ENCODE measurements around the gene OSBPL7.

The OSBPL7 gene

GRCh38 chr17:47822785-47823184 is 1.2 kb upstream of the OSBPL7 start:
- no peak for DNase-seq

- DNase-seq: no peak
Observed at GRCh38 chr17:47821031-47821423, 567 bp downstream of the OSBPL7 start.

- DNase-seq: no peak
Observed at GRCh38 chr17:47820033-47820789, 1.4 kb downstream of the OSBPL7 start.

DNA sequence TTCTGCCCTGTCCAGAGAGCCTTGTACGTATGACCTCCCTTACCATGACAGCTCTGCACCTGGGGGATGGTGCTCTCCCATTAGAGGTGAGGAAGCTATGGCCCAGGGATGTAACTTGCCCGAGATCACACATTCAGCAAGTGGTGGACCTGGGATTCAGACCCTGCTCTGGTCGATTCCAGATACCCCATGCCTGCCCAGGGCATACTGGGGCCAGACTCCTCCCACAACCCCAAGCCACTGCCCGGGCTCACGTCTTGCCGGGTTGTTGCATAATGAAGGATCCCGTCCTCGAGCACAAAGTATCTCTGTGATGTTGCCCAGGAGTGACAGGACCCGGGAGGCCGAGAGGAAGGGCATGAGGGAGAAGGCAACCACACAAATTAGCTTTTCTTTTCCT is 2.1 kb downstream of the OSBPL7 start:
- DNase-seq: no peak

GRCh38 chr17:47818002-47818695 is 3.4 kb downstream of the OSBPL7 start:
- no peak for DNase-seq

DNA sequence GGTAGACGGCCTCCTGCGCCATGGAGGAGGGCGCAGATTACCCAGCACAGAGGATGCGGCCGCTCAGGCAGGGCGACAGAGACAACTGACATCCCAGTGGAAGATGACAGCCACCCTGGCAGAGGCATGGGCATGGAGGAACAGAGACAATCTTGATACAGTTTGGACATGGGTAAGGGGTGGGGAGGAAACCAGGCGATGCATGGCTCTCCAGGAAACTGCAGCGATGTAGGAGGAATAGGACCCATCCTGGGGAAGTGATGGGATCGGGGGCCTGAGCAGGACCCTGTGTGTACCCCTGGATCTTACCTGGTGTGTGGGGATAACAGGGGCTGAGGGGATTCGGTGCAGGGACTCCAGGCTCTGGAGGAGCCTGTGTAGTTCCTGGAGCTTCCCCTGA is 4.6 kb downstream of the OSBPL7 start:
- no peak for DNase-seq

- DNase-seq: no peak
Observed at GRCh38 chr17:47816111-47816735, 5.4 kb downstream of the OSBPL7 start.

DNA sequence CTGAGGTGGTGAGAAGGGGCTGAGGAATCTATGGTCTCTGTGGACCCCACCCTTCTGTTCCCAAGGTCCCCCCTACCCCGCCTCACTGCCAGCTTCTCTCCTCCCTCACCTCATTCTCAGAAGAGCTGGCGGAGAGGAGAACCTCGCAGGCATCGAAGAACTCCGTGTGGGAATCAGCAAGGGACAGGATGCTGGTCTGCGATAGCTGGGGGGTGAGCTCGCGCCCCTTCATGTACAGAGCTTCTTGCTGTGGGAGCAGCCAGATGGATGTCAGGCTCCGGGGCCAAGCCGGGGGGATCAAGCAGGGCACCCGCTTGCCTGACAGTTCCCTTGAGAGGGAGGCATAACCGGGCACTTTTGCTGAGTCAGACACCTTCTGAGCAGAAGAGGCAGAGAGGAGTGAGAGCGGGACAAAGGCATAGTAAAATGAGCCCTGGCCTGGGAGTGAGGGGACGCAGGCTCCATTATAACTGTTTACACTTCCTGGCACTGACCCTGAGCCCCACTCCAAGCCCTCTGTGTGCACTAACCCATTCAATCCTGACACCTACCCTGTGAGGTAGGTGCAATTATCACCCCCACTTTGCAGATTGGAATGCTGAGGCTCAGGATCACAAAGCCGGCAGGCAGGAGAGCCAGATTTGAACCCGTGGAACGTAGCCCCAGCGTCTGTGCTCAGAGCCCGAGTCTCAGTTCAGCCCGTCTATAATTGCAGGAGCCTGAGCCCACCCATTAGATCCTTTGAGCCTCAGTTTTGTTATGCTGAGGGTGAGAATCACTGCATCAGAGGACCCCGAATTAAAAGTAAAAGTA is 6.3 kb downstream of the OSBPL7 start:
- DNase-seq: no peak

- DNase-seq: no peak
Observed at GRCh38 chr17:47813512-47814031, 8.0 kb downstream of the OSBPL7 start.

- DNase-seq: no peak
Observed at GRCh38 chr17:47813077-47813476, 8.5 kb downstream of the OSBPL7 start.

DNA sequence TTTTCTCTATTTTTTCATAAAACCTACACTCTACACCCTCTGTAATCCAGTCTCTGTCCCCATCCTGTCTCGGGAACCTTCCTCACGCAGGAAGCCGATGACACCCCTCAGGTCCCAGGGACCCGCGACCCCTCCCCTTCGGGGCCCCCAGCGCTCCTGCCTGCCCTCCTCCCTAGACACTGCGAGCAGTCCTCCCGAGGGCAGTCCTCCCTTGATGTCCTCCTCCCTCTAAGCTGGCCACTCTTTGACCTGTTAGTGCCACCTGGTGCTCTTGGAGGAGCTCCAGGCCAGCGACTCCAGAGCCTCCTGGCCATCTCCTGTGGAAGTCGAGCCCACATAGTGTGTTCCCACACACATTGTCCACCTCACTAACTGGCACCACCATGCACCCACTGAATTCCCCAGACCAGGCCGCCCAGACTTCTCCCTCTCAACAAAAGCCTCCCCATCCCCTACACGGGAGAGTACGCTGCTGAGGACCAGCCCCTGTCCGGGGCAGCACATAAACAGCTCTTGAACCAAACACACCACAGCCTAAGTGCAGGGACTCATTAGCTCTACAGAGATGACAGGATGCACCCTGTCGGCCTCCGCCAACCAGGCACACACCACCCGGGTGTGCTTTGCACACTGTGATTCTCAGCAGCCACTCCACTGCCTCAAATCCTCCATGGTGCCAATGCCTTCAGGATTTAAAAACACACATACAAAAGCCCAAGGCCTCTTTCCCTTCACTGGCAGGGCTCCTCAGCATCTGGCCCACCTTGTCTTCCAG is 9.3 kb downstream of the OSBPL7 start:
- DNase-seq: no peak

DNA sequence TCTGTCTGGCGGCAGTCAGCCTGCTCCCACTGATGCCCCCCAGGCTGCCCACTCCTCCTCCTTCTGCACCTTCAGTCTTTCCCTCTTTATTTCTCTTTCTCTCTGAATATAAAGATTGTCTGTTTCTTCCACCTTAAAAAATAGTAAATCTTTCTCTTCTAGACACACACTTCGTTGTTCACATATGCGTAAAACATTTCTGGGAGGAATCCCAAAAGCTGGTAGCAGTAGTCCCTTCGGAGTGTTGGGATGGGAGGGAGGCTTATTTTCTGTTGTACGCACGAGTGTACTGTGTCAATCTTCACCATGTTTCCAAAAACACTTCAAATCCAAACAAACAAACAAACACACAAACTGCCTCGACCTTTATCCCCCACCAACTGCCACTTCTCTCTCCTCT is 9.9 kb downstream of the OSBPL7 start:
- no peak for DNase-seq

- DNase-seq: no peak
Observed at GRCh38 chr17:47810901-47811635, 10.5 kb downstream of the OSBPL7 start.

DNA sequence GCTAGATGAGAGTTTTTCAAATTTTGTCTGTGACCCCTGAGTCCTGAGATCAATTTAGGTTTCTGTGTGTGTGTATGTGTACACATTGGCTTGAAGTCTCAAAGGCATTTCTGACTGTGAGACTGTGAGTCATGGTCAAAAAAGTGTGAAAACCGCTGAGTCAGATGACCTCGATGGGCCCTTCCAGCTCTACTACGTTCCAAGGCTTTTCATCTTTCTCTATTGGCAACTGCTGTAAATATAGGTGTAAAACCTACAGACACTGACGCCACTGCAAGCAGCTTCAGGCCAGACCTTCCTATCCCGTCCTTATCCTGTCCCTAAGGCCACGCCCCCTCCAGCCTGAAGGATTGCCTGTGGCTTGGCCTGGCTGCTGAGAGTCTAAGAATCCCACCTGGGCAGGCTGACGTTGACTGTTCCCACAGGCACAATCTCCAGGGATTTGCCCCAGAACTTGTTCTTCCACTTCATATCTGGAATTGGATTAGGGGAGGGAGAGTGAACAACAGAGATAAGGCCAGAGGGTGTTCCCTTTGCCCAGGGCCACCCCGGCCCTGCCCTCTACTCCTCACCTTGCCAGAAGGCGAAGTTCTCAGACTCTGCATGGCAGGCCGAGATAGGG is 11.3 kb downstream of the OSBPL7 start:
- no peak for DNase-seq

GRCh38 chr17:47808830-47809480 is 12.6 kb downstream of the OSBPL7 start:
- no peak for DNase-seq

GRCh38 chr17:47808036-47808829 is 13.4 kb downstream of the OSBPL7 start:
- DNase-seq: no peak

DNA sequence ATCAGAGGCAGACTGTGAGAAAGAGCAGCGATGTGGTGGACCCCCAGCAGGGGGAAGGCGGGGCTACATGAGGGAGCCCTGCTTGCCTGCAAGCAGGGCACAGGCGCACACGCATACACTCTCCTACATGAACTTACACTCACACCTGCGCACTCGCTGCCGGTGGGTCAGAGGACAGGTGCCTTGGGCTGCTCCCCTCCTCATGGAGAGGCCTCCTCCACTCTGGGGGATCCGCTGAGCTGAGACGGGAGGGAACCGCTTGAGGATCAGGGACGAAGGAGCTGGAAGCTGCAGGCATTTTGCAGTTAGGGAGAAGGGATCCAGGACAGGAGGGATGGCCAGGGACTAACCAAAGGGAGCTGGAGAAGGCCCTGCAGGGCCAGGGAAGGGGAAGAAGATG is 14.2 kb downstream of the OSBPL7 start:
- no peak for DNase-seq

GRCh38 chr17:47806913-47807255 is 14.7 kb downstream of the OSBPL7 start:
- DNase-seq: no peak

DNA sequence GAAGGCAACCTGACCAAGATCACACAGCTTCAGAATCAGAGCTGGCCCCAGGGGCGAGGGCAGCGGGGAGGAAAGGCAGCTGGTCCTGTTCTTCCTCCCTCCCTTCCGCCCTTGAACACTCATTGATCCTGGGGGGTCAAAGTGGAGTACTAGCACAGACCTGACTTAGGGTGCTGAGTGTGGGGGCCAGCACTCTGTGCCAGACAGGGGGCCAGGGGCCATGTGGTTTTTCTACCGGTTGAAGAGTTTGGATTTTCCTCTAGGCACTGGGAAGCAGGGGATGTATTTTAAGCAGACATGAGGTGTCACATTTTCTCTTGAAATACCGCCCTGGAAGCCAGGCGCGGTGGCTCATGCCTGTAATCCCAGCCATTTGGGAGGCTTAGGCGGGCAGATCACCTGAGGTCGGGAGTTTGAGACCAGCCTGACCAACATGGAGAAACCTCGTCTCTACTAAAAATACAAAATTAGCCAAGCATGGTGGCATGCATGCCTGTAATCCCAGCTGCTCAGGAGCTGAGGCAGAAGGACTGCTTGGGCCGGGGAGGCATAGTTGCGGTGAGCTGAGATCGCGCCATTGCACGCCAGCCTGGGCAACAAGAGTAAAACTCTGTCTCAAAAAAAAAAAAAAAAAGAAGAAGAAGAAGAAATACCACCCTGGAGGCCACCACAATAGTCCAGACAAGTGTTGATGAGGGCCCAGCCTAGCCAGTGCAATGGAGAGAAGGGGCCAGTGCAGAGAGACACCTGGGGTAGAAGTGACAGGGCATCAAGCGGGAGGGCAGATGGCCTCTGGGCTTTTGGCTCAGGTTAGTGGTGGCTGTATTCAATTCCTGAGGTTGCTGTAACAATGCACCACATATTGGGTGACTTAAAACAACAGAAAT is 15.3 kb downstream of the OSBPL7 start:
- DNase-seq: no peak

Measured in NCI-H1417 treated with DMSO at 0.1 percent for 48 hours (cell line).